ENCODE results near the gene ATPAF1.

Gene ATPAF1

GRCh38 chr1:46587069-46587468 is 81.1 kb downstream of the ATPAF1 start:
- no peak for DNase-seq (ENCODE audit: low read depth)

GRCh38 chr1:46585312-46585938 is 82.7 kb downstream of the ATPAF1 start:
- no peak for DNase-seq (ENCODE audit: low read depth)

DNA sequence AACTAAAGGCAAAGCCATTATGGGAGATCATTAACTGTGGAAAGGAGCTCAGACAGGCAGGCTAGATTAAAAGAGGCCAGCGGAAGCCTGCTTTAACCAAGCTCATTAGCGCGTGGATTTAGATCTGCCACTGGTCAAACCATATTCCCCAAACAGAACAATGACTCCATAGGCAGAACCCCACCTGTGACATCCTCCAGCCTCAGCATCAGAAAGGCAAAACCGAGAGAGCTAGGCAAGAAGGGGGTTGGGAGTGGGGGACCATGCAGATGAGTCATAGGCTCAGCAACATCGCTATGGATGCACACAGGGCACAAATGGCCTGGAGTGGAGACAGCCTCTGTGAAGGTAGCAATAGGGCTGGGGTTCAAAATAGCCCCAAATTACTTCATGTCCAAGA is 84.7 kb downstream of the ATPAF1 start:
- DNase-seq (ENCODE audit: low read depth): no peak

DNA sequence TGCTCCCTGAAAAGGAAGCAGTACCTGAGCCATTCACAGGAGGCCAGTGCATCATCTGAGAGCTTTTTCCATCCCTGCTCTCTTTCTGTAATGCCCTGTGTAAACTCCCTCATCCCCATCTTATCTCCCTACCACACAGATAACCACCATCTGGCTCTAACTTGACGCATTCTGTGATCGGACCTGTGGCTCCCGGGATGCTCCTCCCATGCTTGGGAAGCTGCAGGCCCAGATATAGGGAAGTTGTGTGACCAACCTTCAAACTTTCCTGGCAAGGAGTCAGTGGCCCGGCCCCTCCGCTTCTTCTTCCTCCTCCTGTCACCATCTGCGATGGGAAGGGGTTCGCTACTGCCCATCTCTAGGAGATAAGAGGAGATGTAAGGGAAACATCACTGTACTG is 85.2 kb downstream of the ATPAF1 start:
- DNase-seq (ENCODE audit: low read depth): no peak
